Right kidney (tissue), 1 donor: ENCODE results near the gene PNPLA2.
A peak's percentile ranks its signal among the peaks of the same experiment; 100 is the strongest.

Source experiments
- DNase-seq: peaks from one replicate; pipeline ENCODE4 v3.0.0-alpha.2; 2016

Gene PNPLA2

GRCh38 chr11:843086-843734, 24.5 kb downstream of the PNPLA2 start:
- no peak for DNase-seq

DNA sequence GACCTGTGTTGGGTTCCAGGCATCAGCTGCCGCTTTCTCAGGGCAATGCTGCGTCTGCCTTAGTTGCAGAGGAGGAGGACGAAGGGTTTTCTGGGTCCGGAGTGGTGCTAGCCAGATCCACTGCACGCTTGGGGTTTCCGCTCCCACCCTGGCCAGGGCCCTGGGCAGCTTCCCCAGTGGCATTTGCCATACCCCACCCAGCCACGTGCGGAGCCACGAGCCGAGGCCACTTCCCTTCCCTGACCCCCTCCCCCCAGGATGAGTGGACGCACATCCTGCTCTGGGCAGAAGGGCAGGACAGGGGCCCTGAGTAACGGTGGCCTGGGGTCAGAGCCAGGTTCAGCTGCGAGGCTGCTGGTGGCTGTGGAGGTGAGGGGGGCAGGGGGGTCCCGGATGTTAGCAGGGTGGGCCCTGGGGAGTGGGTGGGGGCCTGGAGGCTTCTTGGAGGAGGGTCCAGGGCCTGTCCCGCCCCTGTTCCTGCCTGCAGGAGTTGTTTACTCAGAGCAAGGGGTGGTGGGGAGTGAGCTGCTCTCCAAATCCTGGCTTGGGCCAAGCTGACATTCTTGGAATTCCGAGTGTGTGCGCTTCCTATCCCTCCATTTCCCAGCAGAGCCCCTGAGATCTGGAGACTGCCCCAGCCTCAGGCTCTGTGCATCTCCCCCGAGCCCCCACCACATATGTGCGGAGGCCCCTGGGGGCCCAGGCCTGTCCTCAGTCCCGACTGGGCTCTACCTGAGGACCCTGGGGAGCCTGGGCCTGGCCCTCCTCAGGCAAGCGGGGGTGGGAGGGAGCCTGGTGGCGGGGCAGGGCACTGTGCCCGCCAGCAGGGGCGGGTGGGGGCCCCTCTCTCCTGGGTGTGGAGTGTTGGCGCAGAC, 25.3 kb downstream of the PNPLA2 start:
- no peak for DNase-seq

DNA sequence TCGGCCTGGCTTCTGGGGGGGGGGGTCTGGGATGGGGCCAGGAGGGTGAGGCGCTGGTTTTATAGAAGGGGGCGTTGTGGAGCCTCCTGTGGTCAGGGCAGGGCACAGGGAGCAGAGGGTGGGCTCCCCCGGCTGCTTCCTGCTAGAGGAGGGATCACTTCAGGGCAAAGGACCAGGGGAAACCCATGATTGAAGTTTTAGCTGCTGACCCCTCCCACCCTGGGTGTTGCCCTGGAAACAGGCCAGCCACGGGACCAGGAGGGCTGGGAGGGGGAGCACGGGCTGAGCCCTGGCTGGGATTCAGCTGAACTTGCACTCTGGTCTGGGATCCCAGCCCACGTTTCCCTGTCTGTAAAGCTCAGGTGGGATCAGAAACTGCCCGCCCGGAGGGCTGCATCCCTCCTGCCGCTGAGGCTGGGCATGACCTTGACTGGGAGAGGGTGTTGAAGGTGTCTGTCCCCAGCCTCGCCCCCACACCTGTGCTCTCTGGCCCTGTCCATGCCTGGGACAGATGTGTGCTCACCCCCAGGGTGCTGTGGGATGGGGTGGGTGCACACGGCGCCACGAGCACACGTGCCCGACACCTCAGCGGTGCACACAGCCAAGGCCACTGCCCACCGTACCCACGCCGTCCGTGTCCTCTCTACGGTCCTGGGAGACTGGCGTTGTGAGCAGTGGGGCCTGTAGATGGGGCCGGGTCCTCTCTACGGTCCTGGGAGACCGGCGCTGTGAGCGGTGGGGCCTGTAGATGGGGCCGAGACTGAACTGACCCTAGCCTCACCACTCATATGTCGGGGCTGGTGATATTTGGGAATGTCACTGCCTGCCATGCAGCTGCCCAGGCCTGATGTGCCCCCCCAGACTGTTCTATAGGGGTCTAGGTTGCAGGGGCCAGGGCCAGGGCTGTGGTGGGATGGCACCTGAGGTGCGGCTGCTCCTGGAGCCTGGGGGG, 26.3 kb downstream of the PNPLA2 start:
- DNase-seq: no peak

- DNase-seq: no peak
These were observed 27.3 kb downstream of the PNPLA2 start for GRCh38 chr11:845872-846495.

GRCh38 chr11:846496-847098, 27.9 kb downstream of the PNPLA2 start:
- DNase-seq: no peak

GRCh38 chr11:847876-848275, 29.2 kb downstream of the PNPLA2 start:
- no peak for DNase-seq

- no peak for DNase-seq
These were observed 29.7 kb downstream of the PNPLA2 start for GRCh38 chr11:848380-848931.

DNA sequence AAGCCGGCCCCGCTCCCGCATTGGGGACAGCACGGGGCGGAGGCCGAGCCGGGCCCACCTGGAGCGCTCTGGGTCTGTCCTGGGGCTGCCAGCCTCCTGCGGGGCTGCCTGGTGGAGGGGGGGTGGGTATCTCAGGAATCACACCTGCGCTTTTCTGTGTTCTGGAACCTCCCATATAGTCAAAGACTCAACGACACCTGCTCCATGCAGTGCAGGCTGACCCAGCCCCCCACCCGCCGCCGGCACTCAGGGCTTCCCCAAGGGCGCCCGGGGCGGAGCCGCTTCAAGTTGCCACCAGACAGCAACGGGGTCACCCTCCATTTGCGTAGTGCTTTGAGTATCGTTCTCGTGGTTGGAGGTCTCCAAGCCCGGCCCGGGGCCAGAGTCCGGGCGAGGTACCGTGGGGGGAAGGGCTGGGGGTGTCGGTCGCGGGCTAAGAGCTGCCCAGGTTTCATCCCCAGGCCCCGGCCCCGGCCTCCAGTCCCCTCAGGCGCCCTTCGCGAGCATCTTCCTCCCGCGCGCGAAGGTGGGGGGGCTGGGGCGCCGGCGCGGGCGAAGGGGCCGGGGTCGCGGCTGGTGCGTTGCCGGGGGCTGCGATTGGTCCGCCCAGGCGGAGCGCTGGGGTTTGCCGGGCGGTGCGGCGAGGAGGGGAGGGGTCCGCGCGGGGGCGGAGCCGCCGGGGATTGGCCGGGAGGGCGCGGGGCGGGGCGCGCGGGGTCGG, 30.6 kb downstream of the PNPLA2 start:
- DNase-seq: peak; percentile 69

DNA sequence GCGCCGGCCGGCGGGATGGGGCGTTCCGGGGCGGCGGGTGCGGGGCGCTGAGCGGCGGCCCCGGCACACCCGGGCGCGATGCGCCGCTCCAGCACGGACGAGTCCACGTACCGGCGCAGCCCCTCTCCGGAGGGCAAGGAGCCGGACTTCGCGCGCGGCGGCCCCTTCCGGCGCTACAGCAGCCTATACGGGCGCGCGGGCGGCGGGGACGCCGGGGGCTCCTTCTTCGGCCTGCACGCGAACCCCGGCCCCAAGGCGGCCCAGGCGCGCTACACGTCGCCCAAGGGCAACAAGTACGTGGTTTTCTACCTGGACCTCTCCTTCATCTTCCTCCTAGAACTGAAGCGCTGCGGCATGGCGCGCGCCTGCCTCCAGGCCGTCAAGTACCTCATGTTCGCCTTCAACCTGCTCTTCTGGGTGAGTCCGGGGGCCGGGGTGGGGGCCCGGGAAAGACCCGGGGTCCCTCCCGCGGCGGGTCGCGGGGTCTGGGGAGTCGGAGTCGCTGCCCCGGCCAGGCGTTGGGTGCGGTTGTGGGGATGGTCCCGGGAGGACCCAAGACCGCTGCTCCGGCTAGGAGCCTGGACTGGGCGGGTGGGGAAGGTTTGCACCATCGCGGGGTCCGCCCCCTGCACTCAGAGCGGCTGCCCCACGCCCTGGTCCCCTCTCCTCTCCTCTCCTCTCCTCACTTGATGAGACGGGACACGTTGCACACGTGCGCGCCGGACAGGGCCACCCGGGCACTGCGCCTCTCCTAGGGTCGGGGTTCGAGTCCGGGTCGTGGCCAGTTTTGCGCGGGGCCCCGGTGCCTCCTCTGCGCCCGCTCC, 31.4 kb downstream of the PNPLA2 start:
- DNase-seq: peak; percentile 72

DNA sequence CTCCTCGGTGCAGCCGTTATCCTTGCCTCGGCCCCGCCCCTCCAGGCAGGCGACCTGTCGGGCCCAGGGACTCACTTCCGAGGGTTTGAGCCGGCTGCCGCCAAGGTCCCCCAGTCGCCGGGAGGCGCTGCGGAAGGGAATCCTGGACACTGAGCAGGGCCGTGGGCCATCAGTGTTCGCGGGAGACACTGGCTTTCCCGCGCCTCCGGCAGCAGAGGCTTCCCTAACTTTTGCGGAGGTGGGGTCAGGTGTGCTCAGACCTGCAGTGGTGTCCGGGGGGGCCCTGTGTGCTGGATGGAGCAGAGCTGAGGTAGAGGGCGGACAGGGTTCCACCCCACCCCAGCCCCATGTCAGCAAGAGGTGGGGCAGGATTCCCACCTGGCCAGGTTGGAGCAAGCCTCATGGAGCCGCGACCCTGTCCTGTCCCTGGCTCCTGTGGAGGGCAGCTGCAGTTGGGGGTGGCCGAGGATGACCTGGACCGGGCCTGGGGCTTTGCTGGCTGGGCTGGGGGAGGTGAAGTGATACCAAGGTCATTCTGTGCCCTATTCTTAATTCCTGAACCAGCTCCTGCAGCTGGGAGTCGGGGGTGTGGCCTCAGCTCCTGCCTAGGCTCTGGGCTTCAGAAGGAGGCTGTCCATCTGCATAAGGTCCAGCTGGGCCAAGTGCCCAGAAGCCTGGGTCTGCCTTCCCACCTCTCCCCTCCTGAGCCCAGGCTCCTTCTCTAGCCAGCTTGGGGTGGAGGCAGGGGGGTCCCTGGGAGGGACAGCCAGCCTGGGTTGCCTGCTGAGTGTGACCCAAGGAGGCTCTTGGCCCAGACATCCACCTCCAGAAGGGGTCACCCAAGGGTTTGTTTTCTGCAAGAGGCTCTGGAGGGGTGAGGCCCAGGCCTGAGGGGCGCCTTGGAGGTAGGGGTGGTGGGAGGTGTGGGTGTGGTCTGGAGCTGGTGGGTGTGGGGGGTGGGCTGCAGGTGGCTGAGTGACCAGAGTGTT, 32.4 kb downstream of the PNPLA2 start:
- DNase-seq: no peak

DNA sequence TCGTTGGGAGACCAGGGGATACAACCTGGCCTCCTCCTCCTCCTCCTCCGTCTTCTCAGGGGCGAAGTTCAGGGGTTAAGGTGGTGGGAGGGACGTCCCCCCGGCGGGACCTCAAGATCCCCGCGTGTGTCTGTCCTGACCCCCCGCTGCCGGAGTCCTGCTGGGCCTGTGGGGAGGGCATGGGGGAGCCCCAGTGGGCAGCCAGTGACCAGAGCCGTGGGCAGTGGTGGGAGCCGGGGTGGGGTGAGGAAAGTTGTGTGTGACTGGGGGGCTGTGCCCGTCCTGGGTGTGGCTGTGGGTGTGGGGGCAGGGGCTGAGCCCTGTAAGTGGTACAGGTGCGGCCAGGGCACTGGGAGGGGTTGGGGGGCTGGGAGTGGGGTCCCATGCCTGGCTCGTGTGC, 34.0 kb downstream of the PNPLA2 start:
- no peak for DNase-seq

DNA sequence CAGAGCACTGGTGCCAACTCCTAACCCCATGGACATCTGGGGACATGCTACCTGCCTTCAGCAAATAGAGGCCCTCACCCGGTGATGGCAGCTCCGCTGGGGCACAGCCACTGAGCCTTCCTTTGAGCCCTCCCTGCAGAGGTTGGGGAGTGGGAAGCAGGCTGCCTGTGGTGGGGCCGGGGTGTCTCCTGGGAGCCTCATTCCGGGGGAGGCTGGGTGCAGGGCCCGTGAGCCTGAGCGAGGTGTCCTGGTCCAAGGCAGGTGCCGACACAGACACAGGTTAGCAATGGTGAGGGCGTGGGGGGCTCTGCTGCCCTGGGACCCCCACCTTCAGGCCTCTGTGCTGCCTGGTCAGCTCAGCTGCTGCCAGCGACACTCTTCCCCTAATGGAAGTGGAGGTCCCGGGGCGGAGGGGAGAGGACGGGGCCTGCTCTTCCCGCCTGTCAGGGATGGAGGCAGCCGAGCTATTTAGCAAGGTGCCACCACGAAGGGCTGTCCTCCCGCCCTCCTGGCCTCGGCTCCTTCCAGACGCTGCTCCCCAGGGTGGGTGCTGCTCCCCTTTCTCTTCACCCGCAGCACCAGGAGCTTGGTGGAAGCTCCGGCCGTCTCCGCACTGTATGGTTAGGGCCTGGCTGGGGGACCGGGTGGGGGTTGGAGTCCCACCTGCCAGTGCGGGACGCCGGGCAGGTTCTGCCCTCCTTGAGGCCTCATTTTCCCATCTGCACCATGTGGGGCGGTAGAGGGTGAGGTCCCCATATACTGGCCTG, 35.2 kb downstream of the PNPLA2 start:
- DNase-seq: no peak

DNA sequence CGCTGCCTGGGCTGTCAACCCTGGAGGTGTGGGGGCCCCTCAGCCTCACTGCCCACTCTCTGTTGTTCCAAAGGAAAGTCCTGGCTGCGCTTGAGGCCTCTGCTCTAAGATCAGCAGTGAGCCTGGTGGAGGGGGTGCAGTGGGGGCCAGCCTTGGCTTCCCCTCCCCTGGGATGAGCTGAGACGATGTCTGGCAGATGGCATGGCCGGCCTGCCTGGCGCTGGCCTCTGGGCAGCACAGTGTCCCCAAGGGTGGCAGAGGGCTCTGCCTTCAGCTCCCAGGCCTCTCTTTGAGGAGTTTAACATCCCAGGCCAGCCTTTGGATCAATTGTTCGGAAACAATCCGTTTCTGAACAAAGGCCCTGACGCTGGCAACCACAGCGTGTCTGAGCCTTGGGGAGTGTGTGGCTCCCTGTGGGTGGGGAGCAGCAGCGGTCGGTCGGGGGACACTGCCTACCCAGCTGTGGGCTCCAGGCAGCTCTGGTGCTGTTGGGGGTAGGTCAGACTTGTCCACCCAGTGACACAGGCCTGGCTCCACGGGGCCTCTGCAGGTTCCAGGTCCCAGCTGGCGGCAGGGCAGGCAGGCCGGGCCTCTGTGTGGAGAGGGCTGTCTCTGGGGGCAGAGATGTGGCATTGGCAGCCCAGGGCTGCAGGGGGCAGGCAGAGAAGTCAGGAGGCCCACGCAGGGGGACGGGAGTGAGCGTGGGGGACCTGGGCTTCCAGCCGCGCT, 36.1 kb downstream of the PNPLA2 start:
- DNase-seq: no peak

- DNase-seq: no peak
These were observed 36.6 kb downstream of the PNPLA2 start for GRCh38 chr11:855330-855674.

GRCh38 chr11:855796-856195, 37.1 kb downstream of the PNPLA2 start:
- DNase-seq: no peak

GRCh38 chr11:856397-856796, 37.7 kb downstream of the PNPLA2 start:
- DNase-seq: no peak
